UCSD-AML1 (cell line): ENCODE measurements around the gene CPT2.

Source experiments
- DNase-seq: peaks from one replicate; lab custom pipeline; 2025; ENCODE audit not compliant: unreplicated experiment; lab: John Stamatoyannopoulos, UW

The CPT2 gene

GRCh38 chr1:53196485-53197290, at the start of gene CPT2:
CPT2 (plus strand) TSS chr1:53196824; CDS start chr1:53196944, 120 bp downstream.
- DNase-seq = peak; percentile 96

- no peak for DNase-seq
Measured at GRCh38 chr1:53147174-53147573, 49.5 kb upstream of the CPT2 start.

- DNase-seq = no peak
Measured at GRCh38 chr1:53148123-53148522, 48.5 kb upstream of the CPT2 start.

GRCh38 chr1:53153752-53154151, 42.9 kb upstream of the CPT2 start:
- DNase-seq = no peak

DNA sequence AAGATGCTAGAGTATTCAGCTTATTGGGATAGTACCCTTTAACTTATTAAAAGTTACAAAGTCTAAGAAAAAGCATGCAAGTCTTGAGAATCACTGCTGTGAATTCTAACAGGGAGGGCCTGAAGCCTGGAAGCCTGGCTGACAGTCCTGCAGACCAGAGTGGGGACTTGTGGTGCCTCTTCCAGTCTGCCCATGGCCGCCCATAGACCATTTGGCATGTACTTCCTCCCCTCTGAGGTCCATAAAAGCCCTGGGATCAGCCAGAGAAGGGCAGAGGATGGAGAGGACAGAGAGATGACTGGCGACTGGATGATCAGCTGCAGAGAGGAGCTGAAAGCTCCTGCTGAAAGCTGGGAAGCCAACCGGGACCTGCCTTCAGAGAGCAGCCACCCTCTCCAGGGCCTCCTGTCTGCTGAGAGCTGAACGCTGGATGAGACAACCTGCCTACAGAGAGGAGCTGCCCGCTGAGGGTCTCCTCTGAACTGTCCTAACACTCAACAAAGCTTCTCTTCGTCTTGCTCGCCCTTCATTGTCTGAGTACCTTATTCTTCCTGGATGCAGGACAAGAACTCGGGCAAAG, 41.7 kb upstream of the CPT2 start:
- DNase-seq = no peak

DNA sequence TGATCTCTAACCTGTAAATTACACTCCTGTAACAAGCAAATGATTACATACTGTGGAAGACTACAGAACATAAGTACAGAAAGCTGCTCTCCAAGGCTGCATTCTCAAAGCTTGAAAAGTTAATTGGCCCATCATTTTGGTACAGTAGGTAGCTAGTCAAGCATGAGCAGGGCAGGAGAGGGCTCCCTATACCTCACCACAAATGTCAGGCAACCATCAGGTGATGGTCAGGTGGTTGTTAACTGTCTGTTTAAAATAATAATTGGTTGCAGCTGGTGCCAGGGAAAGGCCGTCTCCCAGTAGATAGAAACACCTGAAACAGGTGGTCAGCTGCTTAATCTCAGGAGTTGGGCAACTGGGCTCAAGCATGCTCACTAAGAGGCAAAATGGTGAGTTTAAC, 41.1 kb upstream of the CPT2 start:
- no peak for DNase-seq

- DNase-seq = no peak
Measured at GRCh38 chr1:53155945-53156344, 40.7 kb upstream of the CPT2 start.

GRCh38 chr1:53156783-53157182, 39.8 kb upstream of the CPT2 start:
- DNase-seq = no peak

DNA sequence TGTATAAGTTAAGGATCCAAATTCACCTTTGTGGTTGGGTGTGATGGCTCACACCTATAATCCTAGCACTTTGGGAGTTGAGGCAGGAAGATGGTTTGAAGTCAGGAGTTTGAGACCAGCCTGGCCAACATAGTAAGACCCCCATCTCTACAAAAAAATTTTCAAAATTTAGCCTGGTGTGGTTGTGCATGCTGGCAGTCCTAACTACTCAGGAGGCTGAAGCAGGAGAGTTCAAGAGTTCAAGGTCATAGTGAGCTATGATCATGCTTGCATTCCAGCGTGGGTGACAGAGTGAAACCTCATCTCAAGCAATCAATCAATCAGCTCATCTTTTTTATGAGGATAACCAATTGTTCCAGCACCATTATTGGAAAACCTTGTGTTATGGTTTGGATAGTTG, 37.7 kb upstream of the CPT2 start:
- DNase-seq = no peak

DNA sequence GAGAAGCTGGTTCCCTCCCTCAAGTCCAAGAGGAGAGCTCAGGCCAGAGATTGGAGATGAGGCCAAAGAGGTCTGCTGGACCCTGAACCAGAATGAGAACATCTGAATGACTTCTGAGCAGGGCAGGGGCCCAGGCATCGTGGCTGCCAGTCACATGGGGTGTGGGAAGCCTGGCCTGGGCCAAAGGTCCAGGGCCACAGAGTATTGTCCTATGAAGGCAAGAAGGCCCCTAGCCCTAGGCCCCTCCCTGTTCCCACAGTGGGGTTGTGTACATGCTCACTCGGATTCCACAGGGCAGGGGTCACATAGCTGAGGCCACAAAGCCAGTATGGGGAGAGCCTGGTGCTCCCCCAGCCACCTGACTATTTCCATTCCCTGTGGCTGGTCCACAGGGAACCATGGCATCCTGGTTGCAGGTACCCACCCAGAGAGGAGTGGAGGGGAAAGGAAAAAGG, 35.7 kb upstream of the CPT2 start:
- no peak for DNase-seq

DNA sequence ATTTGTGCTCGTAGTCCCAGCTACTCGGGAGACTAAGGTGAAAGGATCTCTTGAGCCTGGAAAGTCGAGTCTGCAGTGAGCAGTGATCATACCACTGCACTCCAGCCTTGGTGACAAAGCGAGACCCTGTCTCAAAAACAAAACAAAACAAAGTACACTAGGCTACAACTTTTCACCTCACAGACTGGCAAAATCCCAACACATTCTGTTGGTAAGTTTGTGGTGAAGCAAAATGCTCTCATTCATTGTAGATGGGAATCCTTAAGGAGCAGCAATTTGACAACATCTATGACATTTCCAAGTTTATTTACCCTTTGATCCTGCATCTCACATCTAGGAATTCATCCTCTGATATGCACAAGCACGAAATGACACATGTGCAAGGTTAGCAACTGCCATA, 34.0 kb upstream of the CPT2 start:
- DNase-seq = no peak

DNA sequence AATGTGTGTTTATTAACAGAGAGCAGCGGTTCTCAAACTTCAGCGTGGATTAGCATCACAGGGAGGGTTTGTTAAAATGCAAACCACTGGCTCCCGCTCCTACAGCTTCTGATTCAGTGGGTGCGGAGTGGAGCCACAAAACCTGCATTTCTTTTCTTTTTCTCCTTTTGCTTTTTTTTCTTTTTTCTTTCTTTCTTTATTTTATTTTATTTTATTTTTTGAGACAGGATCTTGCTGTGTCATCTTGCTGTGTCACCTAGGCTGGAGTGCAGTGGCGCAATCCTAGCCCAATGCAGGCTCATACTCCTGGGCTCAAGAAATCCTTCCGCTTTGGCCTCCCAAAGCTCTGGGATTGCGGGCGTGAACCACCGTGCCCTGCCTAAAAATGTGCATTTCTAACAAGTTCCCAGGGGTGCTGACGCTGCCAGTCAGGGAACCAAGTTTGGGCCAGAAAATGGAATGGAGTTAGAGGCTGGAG, 33.3 kb upstream of the CPT2 start:
- DNase-seq = no peak

DNA sequence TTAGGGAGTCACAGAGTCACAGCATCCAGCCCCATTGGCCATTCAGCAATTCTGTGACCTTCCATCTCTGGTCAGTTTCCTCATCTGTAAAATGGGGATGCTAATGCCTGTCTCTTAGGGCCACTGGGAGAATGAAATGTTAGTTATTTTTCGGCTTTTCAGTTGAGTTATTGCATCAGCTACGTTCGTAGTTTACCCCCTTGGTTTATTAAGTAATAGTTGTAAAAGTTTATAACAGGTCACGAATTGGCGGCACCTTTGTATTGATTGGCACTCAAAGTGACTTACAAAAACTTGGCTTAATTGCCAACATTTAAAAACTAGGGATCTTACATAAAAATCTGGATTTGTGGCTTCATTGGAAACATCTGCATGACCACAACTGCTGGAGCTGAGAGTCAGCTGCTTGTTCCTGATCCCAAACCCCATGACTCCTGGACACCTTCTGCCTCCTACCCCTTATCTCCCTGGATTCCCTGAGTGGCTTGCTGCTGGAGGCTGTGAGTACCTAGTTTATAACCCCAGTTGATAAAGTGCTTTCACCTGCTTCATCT, 31.1 kb upstream of the CPT2 start:
- no peak for DNase-seq

DNA sequence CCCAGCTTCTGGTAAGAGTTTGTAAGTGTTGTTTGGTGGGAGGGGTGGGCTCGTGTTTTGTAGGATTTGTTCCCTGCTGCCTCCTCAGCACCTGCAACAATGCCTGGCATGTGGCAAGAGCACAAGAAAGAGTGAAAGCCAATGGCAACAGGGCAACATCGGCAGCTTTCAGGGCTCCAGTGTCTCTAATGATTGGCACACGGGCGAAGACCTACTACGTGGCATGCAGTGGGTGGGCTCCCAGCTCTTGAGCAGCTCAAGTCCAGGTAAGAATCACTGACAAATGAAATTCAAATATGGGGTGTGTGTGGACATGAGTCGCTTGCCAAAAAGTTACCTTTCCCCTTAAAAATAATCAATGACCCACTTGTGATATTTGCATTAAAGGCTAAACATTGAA, 30.3 kb upstream of the CPT2 start:
- no peak for DNase-seq

GRCh38 chr1:53166912-53167311, 29.7 kb upstream of the CPT2 start:
- DNase-seq = no peak

DNA sequence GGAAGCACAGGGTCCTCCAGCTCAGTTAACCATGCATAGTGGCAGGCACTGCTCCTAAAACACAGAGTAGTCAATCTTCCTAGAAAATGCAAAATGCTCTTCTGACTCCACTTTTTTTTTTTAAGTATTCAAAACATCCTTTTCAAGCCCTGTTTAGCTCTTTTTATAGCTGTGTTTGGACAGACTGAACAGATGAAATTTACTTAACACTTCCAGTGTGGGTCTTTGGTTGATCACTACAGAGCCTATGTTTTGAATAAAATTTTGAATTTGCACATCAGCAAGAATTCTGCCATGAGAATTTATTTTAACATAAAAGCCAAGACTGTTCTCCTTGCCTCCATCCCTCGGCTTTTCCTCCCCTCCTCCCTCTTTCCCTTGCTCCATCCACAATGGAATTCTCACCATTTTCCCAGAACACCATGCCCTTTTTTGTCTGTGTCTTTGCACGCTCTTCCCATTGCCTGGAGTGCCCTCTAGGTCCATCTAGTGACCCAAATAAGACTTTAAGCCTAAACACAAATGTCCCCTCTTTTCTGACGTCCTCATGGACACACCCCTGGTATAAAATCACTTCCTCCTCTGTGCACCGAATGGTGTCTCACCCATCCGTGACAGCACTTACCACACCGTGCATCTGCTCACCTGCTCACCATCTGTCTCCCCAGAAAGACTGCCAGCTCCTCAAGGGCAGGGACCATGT, 24.0 kb upstream of the CPT2 start:
- DNase-seq = no peak

GRCh38 chr1:53174971-53175913, 21.4 kb upstream of the CPT2 start:
- DNase-seq = no peak

DNA sequence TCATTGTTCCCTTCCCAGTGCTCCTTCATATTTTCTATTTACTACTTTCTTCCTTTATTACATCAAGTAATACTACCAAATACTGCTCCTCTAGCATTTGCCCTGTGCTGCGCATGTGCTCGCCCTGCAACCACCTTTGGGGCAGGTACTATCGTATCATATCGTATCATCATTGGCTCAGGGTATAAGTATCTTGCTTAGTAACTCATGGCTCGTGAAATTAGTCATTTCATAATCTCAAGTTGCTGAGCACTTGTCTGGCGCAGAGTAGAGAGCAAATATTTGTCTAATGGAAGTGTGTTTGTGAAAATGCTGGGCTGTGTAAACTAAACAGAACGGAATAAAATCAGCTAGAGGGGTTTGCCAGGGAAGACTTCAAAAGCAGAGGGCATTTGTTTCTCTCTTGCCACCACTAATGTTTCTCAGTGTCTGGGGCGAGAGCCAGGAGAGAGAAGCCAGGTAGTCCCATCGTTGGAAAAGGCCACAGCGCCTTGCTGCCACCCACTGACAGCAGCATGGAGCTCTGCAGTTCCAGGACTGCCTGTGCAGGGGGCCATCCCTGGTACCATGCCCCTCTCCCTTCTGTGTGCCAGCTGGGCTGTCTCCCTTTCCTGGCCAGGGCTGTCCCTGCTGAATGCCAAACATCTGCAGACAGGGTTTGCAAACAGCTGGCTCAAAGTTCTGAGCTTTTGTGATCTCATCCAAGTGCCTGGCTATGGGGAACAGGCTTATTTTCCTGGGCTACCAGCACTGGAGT, 20.0 kb upstream of the CPT2 start:
- no peak for DNase-seq

DNA sequence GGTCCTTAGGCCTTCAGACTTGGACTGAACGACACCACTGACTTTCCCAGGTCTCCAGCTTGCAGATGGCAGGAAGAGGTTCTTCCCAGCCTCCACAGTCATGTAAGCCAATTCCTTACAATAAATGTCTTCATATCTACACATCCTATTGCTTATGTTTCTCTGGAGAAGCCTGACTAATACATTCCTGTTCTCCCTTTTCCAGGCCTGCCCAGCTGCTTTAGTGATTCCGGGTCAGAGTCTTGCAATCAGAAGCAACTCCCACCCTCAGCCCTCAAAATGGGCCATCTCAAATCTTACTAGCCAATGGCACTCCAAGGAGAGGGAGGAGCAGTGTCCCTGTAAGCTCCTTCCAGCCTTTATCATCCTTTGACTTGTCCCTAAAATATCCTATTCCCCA, 16.4 kb upstream of the CPT2 start:
- DNase-seq = no peak

DNA sequence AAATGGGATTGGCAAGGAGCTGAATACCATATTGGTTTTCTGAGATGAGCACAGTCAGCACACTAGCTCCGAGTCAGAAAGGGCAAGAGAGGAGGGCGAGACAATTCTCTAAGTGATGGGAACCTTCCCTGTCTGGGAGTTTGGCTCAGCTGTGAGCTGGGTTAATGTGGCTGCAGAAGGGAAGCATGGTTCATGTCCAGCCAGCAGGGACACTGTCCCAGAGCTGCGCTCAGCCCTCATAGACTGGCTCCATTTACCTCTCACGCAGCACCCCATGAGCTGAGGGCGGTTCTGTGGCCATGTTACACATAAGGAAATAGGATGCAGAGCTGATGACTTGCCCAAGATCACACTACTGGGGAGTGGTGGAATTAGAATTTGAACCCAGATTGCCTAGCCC, 15.7 kb upstream of the CPT2 start:
- DNase-seq = no peak
